CD14-positive monocyte (primary cell): ENCODE measurements around the gene RAB11FIP3. TPM values are rescaled to one million over a fixed set of nuclear protein-coding genes. Genes with fewer than 3 reads are reported as not detected.

Experiments
- DNase-seq, 3 donors: peaks; one replicate each; pipeline ENCODE4 v3.0.0-alpha.2; 2011 to 2022
- H2AFZ ChIP-seq: 2 replicates; pipeline ENCODE4 v1.6.0; 2012; ENCODE audit warnings: mild to moderate bottlenecking, low read depth, low read length, inconsistent platforms; ENCODE audit not compliant: insufficient read depth, poor library complexity, severe bottlenecking
- H3K27ac ChIP-seq, 2 donors: 1 replicate in 1 of 2; 2 replicates in 1 of 2; pipeline ENCODE4 v1.5.1; 2012 to 2013; ENCODE audit warnings: low read length in 2 of 2, control low read depth in 1 of 2, inconsistent platforms in 1 of 2, low read depth in 1 of 2, mild to moderate bottlenecking in 1 of 2
- H3K27me3 ChIP-seq, 2 donors: one replicate each; pipeline versions ENCODE4 v1.6.0 to v1.6.1; 2011 to 2013; ENCODE audit warnings: low read length in 2 of 2; ENCODE audit not compliant: control insufficient read depth in 2 of 2, insufficient read depth in 2 of 2
- H3K36me3 ChIP-seq, 2 donors: replicated peaks in 1 of 2; 1 replicate in 1 of 2; 2 replicates in 1 of 2; pipeline versions ENCODE4 v1.5.1 to v1.6.1; 2012 to 2013; ENCODE audit warnings: low read length in 2 of 2, control low read depth in 1 of 2, inconsistent platforms in 1 of 2, mild to moderate bottlenecking in 1 of 2; ENCODE audit not compliant: insufficient read depth in 2 of 2, control insufficient read depth in 1 of 2
- H3K4me1 ChIP-seq, 2 donors: 1 replicate in 1 of 2; 2 replicates in 1 of 2; pipeline versions ENCODE4 v1.5.1 to v1.6.1; 2012 to 2013; ENCODE audit warnings: low read length in 2 of 2, control low read depth in 1 of 2, inconsistent platforms in 1 of 2, mild to moderate bottlenecking in 1 of 2, moderate library complexity in 1 of 2; ENCODE audit not compliant: insufficient read depth in 2 of 2, control insufficient read depth in 1 of 2
- H3K4me2 ChIP-seq: replicated peaks from 2 replicates; pipeline ENCODE3; 2012; ENCODE audit warnings: low read length, moderate library complexity, mild to moderate bottlenecking; ENCODE audit not compliant: poor library complexity, severe bottlenecking; ENCODE audit errors: extremely low read depth
- H3K4me3 ChIP-seq, 3 experiments: fragments of 200-600 bp in 1 of 3; sonication (generic) in 1 of 3; replicated peaks in 1 of 3; 1 replicate in 2 of 3; 2 replicates in 1 of 3; pipeline ENCODE4 v1.5.1; 2011 to 2013; ENCODE audit warnings: low read length in 3 of 3, mild to moderate bottlenecking in 3 of 3, control low read depth in 2 of 3, low read depth in 2 of 3, inconsistent platforms in 1 of 3, moderate library complexity in 1 of 3
- H3K79me2 ChIP-seq: 2 replicates; pipeline ENCODE4 v1.6.0; 2012; ENCODE audit warnings: mild to moderate bottlenecking, control low read depth, inconsistent platforms, low read length, moderate library complexity; ENCODE audit not compliant: insufficient read depth
- H3K9ac ChIP-seq: 2 replicates; pipeline ENCODE4 v1.6.0; 2017; ENCODE audit warnings: low read length, mild to moderate bottlenecking; ENCODE audit not compliant: insufficient read depth, poor library complexity, severe bottlenecking
- H3K9me3 ChIP-seq, 2 donors: replicated peaks in 1 of 2; 1 replicate in 1 of 2; 2 replicates in 1 of 2; pipeline versions ENCODE4 v1.5.1 to v1.6.1; 2012 to 2013; ENCODE audit warnings: low read length in 2 of 2, control low read depth in 1 of 2; ENCODE audit not compliant: control insufficient read depth in 1 of 2, insufficient read depth in 1 of 2
- H4K20me1 ChIP-seq: 2 replicates; pipeline ENCODE4 v1.6.0; 2012; ENCODE audit warnings: mild to moderate bottlenecking, low read length, control low read depth, moderate library complexity; ENCODE audit not compliant: insufficient read depth
- H3K27ac Mint-ChIP-seq, 7 donors: one replicate each; pipeline ENCODE4 v1.8.0; 2020; ENCODE audit warnings: mild to moderate bottlenecking in 7 of 7, mixed read lengths in 7 of 7, moderate library complexity in 6 of 7, inconsistent platforms in 2 of 7
- H3K27me3 Mint-ChIP-seq, 3 donors: one replicate each; pipeline ENCODE4 v1.8.0; 2021 to 2022; ENCODE audit warnings: low read depth in 3 of 3, mild to moderate bottlenecking in 3 of 3, mixed read lengths in 3 of 3, moderate library complexity in 3 of 3, inconsistent platforms in 1 of 3
- H3K36me3 Mint-ChIP-seq, 2 donors: one replicate each; pipeline ENCODE4 v1.8.0; 2020; ENCODE audit warnings: mixed read lengths in 2 of 2, inconsistent platforms in 1 of 2, mild to moderate bottlenecking in 1 of 2
- H3K4me1 Mint-ChIP-seq: one replicate; pipeline ENCODE4 v1.8.0; 2020; ENCODE audit warnings: mild to moderate bottlenecking, mixed read lengths
- H3K4me3 Mint-ChIP-seq, 2 donors: one replicate each; pipeline ENCODE4 v1.8.0; 2020; ENCODE audit warnings: mild to moderate bottlenecking in 2 of 2, mixed read lengths in 2 of 2, moderate library complexity in 1 of 2
- H3K9me3 Mint-ChIP-seq, 7 donors: one replicate each; pipeline ENCODE4 v1.8.0; 2020 to 2022; ENCODE audit warnings: mixed read lengths in 7 of 7, mild to moderate bottlenecking in 6 of 7, moderate library complexity in 6 of 7, inconsistent platforms in 2 of 7
- CTCF ChIP-seq: fragments of 200-600 bp; IDR thresholded peaks from one replicate; pipeline ENCODE4 v1.8.0; 2022; ENCODE audit warnings: antibody characterized with exemption, mild to moderate bottlenecking
- WGBS: methylation state at CpG from one replicate; pipeline ENCODE4 v1.1.5; 2013; ENCODE audit warnings: missing lambda C conversion rate; ENCODE audit not compliant: insufficient coverage; 5-methylcytosine and 5-hydroxymethylcytosine counted together
- intact Hi-C, 2 donors: fragments of 100-400 bp; cut with micrococcal nuclease; formaldehyde crosslinking; loops; one replicate each; pipeline versions ENCODE4 v1.15.0 to v1.15.1; 2023
- polyA minus RNA-seq: library from RNA; depleted of rRNA, polyadenylated mRNA; stranded (reverse); fragments of >200 nt; gene quantifications from 2 replicates; pipeline ENCODE4 v1.2.3, GENCODE V29; 2012
- polyA plus RNA-seq, 3 donors: library from polyadenylated mRNA; depleted of rRNA in 1 of 3; unstranded in 2 of 3; stranded (reverse) in 1 of 3; fragments of 300-500 nt in 2 of 3; fragments of >200 nt in 1 of 3; fragmentation: Illumina TruSeq in 2 of 3; gene quantifications; 1 replicate in 2 of 3; 2 replicates in 1 of 3; pipeline ENCODE4 v1.2.3, GENCODE V29; 2012 to 2021
- total RNA-seq, 12 experiments: library from RNA in 1 of 12; stranded (reverse) in 1 of 12; fragments of 120-200 nt in 1 of 12; gene quantifications; one replicate each; pipeline ENCODE4 v1.2.4 and lab custom pipeline; 2013 to 2026; ENCODE audit warnings: mixed read lengths in 6 of 12, inconsistent platforms in 1 of 12

The RAB11FIP3 gene
- 3.5 TPM for total RNA-seq (2013)
- 1 to 10 TPM in 1 of 3 donors, under 1 TPM in 2; 0.37 to 7.5 (median 0.49) TPM for polyA plus RNA-seq
- 3.4 and 5.8 TPM in 2 replicates for polyA minus RNA-seq
- 3.5 to 14.4 (median 9.0) reads per million in 11 experiments for total RNA-seq (lab: John Stamatoyannopoulos, UW)

DNA sequence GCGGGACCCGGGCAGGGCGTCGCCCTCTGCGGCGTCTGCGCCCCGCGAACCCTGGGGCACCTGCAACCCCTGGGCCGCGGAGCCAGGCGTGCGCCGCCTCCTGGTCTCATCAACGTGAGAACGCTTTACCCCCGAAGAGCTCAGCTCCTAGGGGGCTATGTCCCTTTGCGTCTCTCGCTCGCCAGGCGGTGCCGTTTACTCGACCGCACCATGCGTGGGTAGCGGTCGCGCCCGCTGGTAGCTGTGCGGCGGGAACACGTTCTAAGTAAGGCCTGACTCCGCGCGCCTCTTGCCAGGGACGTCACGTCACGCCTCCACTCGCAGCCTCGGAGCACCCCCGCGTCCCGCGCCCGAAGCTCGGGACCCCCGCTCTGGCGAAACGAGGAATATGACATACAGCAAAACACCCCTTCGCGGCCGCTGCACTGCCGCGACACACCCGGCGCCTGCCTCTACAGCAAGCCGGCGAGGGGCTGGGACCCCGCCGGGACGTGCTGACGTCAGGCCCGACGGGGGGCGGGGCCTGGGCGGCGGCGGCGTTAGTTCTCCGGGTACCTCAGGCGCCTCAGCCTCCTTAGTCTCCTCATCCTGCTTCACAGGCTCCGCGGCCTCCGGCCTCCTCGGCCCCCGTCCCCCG is at the start of gene RAB11FIP3:
Gene RAB11FIP3 (plus strand): TSS at position 568 of the 637 bp plus-strand sequence. CDS start 358 bp downstream, outside the sequence.
- H3K36me3 ChIP-seq, result no peaks in the 10 kb centered on the region
- Mint-ChIP-seq H3K27me3 (peaks cover 31 to 41% (median 40%) of the 10 kb centered on the region in 3 donors), H3K36me3 (peaks cover 7% of the 10 kb centered on the region in 2 donors), H3K4me1 (peaks cover 26% of the 10 kb centered on the region), H3K9me3 (peaks cover 0 to 9% (median 0%) of the 10 kb centered on the region in 7 donors), H3K4me3 (peak within 1 kb of the TSS; percentile 85 to 95), H3K27ac (peak within 1 kb of the TSS; percentile 19 to 91 (median 76))
- H3K27ac ChIP-seq, result peak within 1 kb of the TSS; percentile 39 to 60
- intact Hi-C loops, result no loop called here
- peak within 1 kb of the TSS; percentile 94 for H2AFZ ChIP-seq
- peaks cover 24 to 31% of the 10 kb centered on the region in 2 donors for H3K4me1 ChIP-seq
- peak within 1 kb of the TSS; percentile 68 to 78 (median 69) for H3K4me3 ChIP-seq
- peak within 1 kb of the TSS; percentile 56 for H3K9ac ChIP-seq
- peaks cover 4% of the 10 kb centered on the region for H3K79me2 ChIP-seq
- peak within 1 kb of the TSS; percentile 90 for H3K4me2 ChIP-seq
- peaks cover 0 to 24% of the 10 kb centered on the region in 2 donors for H3K27me3 ChIP-seq
- TF ChIP-seq CTCF, result no peak
- WGBS, result 0% methylated on average over 73 of the region's 77 CpGs
- peak; percentile 54 to 66 (median 55) for DNase-seq
- no peaks in the 10 kb centered on the region for H3K9me3 ChIP-seq
- H4K20me1 ChIP-seq, result peaks cover 12% of the 10 kb centered on the region

GRCh38 chr16:375927-376816 is 49.3 kb upstream of the RAB11FIP3 start:
- Mint-ChIP-seq H3K4me3 (no peak overlapping the region), H3K4me1 (peaks cover 12% of the 10 kb centered on the region), H3K36me3 (peaks cover 29 to 58% of the 10 kb centered on the region in 2 donors), H3K9me3 (no peaks in the 10 kb centered on the region), H3K27me3 (peaks cover 2 to 3% (median 2%) of the 10 kb centered on the region in 3 donors), H3K27ac (no peak overlapping the region)
- Histone ChIP-seq H2AFZ (no peak overlapping the region), H3K79me2 (peaks cover 25% of the 10 kb centered on the region), H3K4me3 (no peak overlapping the region), H3K4me1 (peaks cover 14 to 19% of the 10 kb centered on the region in 2 donors), H3K9me3 (no peaks in the 10 kb centered on the region), H3K4me2 (no peak overlapping the region), H3K27me3 (no peaks in the 10 kb centered on the region), H3K27ac (no peak overlapping the region), H4K20me1 (peaks cover 31% of the 10 kb centered on the region), H3K9ac (no peak overlapping the region), H3K36me3 (peaks cover 56 to 65% of the 10 kb centered on the region in 2 donors)
- DNase-seq, result no peak
- WGBS, result 98% methylated on average over 44 of the region's 44 CpGs
- intact Hi-C loops, result no loop called here
- TF ChIP-seq CTCF, result no peak
